Heart right ventricle (tissue), 16 donors: ENCODE measurements around the gene TMEM273. TPM values are rescaled to one million over a fixed set of nuclear protein-coding genes. Genes with fewer than 3 reads are reported as not detected.

ENCODE experiments used
- ATAC-seq, 8 donors: fragments of 200-7000 bp; cut with Tn5 transposase; one replicate each; pipeline ENCODE4 v1.9.1; 2020; ENCODE audit warnings: mild to moderate bottlenecking in 8 of 8, moderate library complexity in 8 of 8, moderate number of reproducible peaks in 1 of 8
- DNase-seq, 2 donors: peaks; one replicate each; pipeline ENCODE4 v3.0.0-alpha.2; 2020
- H3K27ac ChIP-seq, 10 donors: fragments of 200-600 bp; sonication (generic) in 2 of 10; one replicate each; pipeline versions ENCODE4 v1.5.0 to v1.8.0; 2020 to 2022; ENCODE audit warnings: mild to moderate bottlenecking in 3 of 10
- H3K27me3 ChIP-seq, 7 donors: fragments of 200-600 bp; one replicate each; pipeline ENCODE4 v1.8.0; 2021 to 2022; ENCODE audit warnings: mild to moderate bottlenecking in 2 of 7
- H3K36me3 ChIP-seq, 9 donors: fragments of 200-600 bp; sonication (generic) in 1 of 9; one replicate each; pipeline versions ENCODE4 v1.5.0 to v1.8.0; 2020 to 2022; ENCODE audit warnings: mild to moderate bottlenecking in 2 of 9
- H3K4me1 ChIP-seq, 9 donors: fragments of 200-600 bp; sonication (generic) in 1 of 9; one replicate each; pipeline versions ENCODE4 v1.5.0 to v1.8.0; 2020 to 2022; ENCODE audit warnings: mild to moderate bottlenecking in 4 of 9
- H3K4me3 ChIP-seq, 10 donors: fragments of 200-600 bp; sonication (generic) in 2 of 10; one replicate each; pipeline versions ENCODE4 v1.5.0 to v1.8.0; 2020 to 2022; ENCODE audit warnings: mild to moderate bottlenecking in 7 of 10, moderate library complexity in 2 of 10
- H3K9me3 ChIP-seq, 11 donors: fragments of 200-600 bp in 10 of 11; sonication (generic) in 2 of 11; one replicate each; pipeline versions ENCODE4 v1.5.0 to v1.8.0; 2013 to 2022; ENCODE audit warnings: mild to moderate bottlenecking in 2 of 11, control low read depth in 1 of 11, moderate library complexity in 1 of 11
- WGBS, 2 donors: extraction: QIAGEN DNeasy Blood & Tissue Kit; methylation state at CpG; one replicate each; pipeline ENCODE4 v1.1.7; 2013; ENCODE audit warnings: inconsistent platforms in 1 of 2; 5-methylcytosine and 5-hydroxymethylcytosine counted together
- intact Hi-C, 10 donors: fragments of 100-400 bp; cut with DNase I; formaldehyde crosslinking; loops; one replicate each; pipeline versions ENCODE4 v1.11.1 to v1.14.2; 2022
- polyA plus RNA-seq, 2 donors: library from polyadenylated mRNA; stranded (reverse); fragments of 200-250 nt; gene quantifications; one replicate each; pipeline ENCODE4 v1.2.3, GENCODE V29; 2013
- total RNA-seq, 10 donors: library from RNA; stranded (reverse); fragmentation: NEBNext Ultra II Directional in 3 of 10; extraction: Animal tissue kit (Norgen Biotek cat#: 25700) in 3 of 10; gene quantifications; one replicate each; pipeline versions ENCODE4 v1.2.1 to v1.2.4, GENCODE V29; 2021 to 2023
- TF ChIP-seq, protein P1 (sequence below), 9 donors: fragments of 200-600 bp; sonication (generic) in 2 of 9; IDR thresholded peaks; one replicate each; pipeline versions ENCODE4 v1.5.0 to v1.8.0; 2021 to 2022; ENCODE audit warnings: antibody characterized with exemption in 9 of 9, mild to moderate bottlenecking in 5 of 9, moderate library complexity in 1 of 9
- donor health status: Arrhythmogenic right ventricular cardiomyopathy.
- donor health status: ischemic (EF 13 %, LVEDD 7.1; RV severe dilation, severe dysfunction).
- donor health status: healthy with polysubstance abuse.
- donor health status: DM: no; HTN: yes; CAD: no.
- donor health status: DM: no; HTN: no; CAD: no.
- donor health status: ischemic (EF 25% LVEDD 6.9; RV normal size, moderate dysfunction).
- donor health status: ischemic (EF 25% LVEDD 5.7; RV mildly dilated, moderate dysfunction).
- donor health status: healthy.
- donor health status: DM: yes; HTN: yes; CAD: no.
- donor health status: Ischemic cardiomyopathy.
- donor health status: ischemic (EF 35%, LVEDD 5.7; RV mildly dilated, moderate dysfunction).
- donor health status: nonischemic (EF 11% LVEDD 7.7; RV severe dilation, severe dysfunction).
- donor health status: DM: yes; HTN: yes; CAD: no.
- donor health status: PGD.
- donor health status: ischemic (EF 29% LVEDD 5.4; RV normal size, mild dysfunction).
- donor health status: nonischemic (EF 23%, LVEDD 6.1; RV moderate dilation, normal function).

The TMEM273 gene
- total and polyA plus RNA-seq, 12 donors: 10.9 to 28.5 (median 19.0) TPM

DNA sequence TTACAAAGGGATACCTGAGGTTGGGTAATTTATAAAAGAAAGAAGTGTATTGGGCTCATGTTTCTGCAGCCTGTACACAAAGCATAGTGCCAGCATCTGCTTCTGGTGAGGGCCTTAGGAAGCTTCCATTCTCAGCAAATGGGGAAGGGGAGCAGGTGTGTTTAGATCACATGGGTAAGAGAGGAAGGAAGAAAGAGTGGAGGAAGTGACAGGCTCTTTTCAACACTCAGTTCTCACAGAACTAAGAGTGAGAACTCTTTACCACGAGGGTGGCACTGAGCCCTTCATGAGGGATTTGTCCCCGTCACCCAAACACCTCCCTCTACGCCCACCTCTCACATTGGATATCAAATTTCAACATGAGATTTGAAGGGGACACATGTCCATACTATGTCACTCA lies 53.9 kb downstream of the TMEM273 start:
- TF ChIP-seq, protein P1, sequence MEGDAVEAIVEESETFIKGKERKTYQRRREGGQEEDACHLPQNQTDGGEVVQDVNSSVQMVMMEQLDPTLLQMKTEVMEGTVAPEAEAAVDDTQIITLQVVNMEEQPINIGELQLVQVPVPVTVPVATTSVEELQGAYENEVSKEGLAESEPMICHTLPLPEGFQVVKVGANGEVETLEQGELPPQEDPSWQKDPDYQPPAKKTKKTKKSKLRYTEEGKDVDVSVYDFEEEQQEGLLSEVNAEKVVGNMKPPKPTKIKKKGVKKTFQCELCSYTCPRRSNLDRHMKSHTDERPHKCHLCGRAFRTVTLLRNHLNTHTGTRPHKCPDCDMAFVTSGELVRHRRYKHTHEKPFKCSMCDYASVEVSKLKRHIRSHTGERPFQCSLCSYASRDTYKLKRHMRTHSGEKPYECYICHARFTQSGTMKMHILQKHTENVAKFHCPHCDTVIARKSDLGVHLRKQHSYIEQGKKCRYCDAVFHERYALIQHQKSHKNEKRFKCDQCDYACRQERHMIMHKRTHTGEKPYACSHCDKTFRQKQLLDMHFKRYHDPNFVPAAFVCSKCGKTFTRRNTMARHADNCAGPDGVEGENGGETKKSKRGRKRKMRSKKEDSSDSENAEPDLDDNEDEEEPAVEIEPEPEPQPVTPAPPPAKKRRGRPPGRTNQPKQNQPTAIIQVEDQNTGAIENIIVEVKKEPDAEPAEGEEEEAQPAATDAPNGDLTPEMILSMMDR (IDR thresholded peaks at IDR 0.05): no peak

DNA sequence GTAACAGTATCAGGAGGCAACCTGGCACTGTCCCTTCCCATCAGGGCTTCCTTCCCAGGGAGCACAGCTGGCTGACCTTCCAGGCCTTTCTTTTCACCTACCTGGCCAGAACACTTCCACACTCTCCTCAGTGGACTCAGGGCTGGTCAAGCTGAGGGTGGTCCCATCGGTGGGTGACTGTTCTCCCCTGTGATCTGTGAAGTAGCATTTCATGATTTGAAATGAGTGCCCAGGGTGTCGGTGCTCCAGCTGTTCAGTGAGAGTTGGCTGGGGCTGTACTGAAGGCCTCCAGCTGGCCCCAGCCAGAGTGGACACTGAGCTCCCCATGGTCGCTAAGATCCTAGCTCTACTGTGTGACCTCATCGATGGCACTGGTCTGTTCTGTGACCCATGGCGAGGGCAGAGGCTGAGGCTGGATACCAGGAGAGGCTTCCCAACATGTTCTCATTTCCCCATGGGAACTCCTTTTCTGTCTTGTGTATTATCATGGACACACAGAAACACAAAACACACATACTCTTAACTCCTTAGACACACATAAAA lies 54.4 kb downstream of the TMEM273 start, which contains the start of gene FAM170B:
FAM170B (minus strand) TSS at position 316 of the 543 bp plus-strand sequence; CDS start at position 213, 103 bp downstream.
- H3K4me3 ChIP-seq: no peak within 1 kb of the TSS
- no peak within 1 kb of the TSS for H3K27ac ChIP-seq
- no peaks in the 10 kb centered on the region for H3K36me3 ChIP-seq
- intact Hi-C loops: no loop called here
- WGBS, 2 donors: 71 to 77% methylated on average over 5 of the region's 5 CpGs
- TF ChIP-seq, protein P1 (IDR thresholded peaks at IDR 0.05): no peak
- H3K4me1 ChIP-seq: peaks cover 0 to 35% (median 11%) of the 10 kb centered on the region in 9 donors
- peaks cover 0 to 5% (median 0%) of the 10 kb centered on the region in 11 donors for H3K9me3 ChIP-seq
- H3K27me3 ChIP-seq: no peaks in the 10 kb centered on the region
- peak in 1 of 8 donors; percentile 41 for ATAC-seq
- DNase-seq: peak in 1 of 2 donors; percentile 2

More for the DNA sequence above, 53.9 kb downstream of the TMEM273 start:
- ATAC-seq (no peak), DNase-seq (peak in 1 of 2 donors; percentile 2)
- Histone ChIP-seq H3K27me3 (no peaks in the 10 kb centered on the region), H3K9me3 (peaks cover 0 to 5% (median 0%) of the 10 kb centered on the region in 11 donors), H3K36me3 (no peaks in the 10 kb centered on the region), H3K4me3 (no peak overlapping the region), H3K4me1 (peaks cover 2 to 40% (median 15%) of the 10 kb centered on the region in 9 donors), H3K27ac (no peak overlapping the region)
- WGBS, 2 donors: 63 to 69% methylated on average over 3 of the region's 3 CpGs
- intact Hi-C loops: no loop called here

DNA sequence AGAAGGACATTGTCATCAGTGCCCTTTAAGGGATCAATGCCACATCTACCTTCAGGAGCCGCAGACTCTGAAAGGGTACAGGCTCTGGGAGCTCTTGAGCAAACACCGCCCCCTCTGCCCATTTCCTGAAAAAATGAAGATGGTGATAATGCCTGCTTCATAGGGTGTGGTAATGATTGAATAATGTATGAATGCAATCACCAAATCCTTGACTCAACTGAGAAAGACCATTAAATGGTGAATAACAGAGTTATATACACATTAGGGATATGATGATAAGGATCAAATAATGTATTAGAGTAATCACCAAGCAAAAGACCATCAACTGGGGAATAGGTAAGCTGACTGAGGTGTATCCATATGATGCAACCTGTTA lies 55.8 kb downstream of the TMEM273 start:
- Histone ChIP-seq H3K36me3 (no peaks in the 10 kb centered on the region), H3K9me3 (peaks cover 0 to 5% (median 0%) of the 10 kb centered on the region in 11 donors), H3K4me3 (no peak overlapping the region), H3K4me1 (peaks cover 0 to 27% (median 8%) of the 10 kb centered on the region in 9 donors), H3K27me3 (no peaks in the 10 kb centered on the region), H3K27ac (no peak overlapping the region)
- TF ChIP-seq, protein P1 (IDR thresholded peaks at IDR 0.05): no peak
- intact Hi-C loops: no loop called here
- DNase-seq: no peak
- ATAC-seq: no peak
- 94 to 96% methylated on average over 2 of the region's 2 CpGs for WGBS, 2 donors

DNA sequence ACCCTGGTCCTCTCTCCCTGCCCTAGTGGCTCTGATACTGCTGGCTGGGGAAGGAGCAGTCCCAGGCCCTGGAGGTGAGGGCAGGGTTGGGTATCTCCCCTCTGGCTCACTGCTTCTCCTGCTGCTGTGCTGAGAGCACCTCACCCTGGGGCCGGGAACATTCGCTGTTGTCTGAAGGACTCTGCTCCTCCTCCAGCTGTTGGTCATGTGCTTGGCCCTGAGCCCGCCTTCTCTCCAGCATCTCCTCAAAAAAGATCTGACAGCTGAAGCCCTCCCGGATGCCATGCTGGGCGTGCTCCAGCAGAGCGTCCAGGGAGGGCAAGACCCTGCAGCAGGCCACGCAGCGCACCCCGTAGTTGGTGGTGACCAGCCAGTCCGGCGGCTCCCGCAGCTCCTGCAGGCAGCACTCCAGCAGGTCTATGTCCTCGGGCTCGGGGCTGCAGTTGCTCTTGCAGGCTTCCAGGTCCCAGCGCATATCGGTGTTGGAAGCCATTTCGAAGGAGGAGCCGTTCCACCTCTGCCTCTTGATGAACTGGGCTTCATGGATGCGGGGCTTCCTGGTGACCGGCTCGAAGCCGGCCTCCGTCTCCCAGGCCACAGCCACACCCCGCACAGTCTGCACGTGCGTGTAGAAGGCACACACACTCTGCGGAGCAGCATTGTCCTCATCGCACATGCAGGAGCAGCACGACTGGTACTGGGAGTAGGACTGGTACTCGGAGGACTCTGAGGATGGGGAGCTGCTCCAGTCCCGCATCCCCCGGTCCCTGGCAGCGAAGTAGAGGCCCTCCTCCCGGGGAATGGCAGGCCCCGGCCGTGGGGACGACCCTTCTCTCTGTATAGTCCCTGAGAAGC lies 56.5 kb downstream of the TMEM273 start:
- peak; percentile 26 to 52 for DNase-seq
- Histone ChIP-seq H3K9me3 (peaks cover 0 to 4% (median 0%) of the 10 kb centered on the region in 11 donors), H3K4me1 (peaks cover 0 to 27% (median 8%) of the 10 kb centered on the region in 9 donors), H3K36me3 (no peaks in the 10 kb centered on the region), H3K27ac (no peak overlapping the region), H3K4me3 (no peak overlapping the region), H3K27me3 (no peaks in the 10 kb centered on the region)
- ATAC-seq: peak; percentile 30 to 68 (median 56)
- intact Hi-C loops: no loop called here
- TF ChIP-seq, protein P1 (IDR thresholded peaks at IDR 0.05): no peak
- WGBS, 2 donors: 76 to 82% methylated on average over 37 of the region's 37 CpGs
